ENCODE measurements around the gene CCDC178. TPM values are rescaled to one million over a fixed set of nuclear protein-coding genes. Genes with fewer than 3 reads are reported as not detected.

CCDC178 gene
- total RNA-seq, 4 donors from 2014 or later = 0.39 to 1.4 TPM; not detected in 2

DNA sequence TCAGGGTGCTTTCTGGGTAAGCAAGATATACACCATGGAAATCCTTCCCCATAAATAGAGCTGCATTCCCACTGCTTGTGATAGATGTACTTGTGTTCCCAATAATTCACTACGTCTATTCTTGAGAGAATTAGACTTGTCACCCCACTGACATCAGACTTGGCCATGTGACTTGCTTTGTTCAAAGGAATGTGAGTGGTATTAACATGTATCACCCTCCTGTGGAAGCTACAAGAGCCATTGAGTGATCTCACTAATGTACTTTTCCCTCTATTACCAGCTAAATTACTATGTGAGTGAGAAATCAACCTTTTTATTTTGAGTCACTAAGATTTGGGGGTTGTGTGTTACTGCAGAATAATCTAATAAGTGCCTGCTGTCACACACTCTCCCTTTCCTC lies 176.0 kb downstream of the CCDC178 start:
- TF ChIP-seq POLR2A (IDR thresholded peaks at IDR 0.05) = no peak
- TF ChIP-seq, protein P1, sequence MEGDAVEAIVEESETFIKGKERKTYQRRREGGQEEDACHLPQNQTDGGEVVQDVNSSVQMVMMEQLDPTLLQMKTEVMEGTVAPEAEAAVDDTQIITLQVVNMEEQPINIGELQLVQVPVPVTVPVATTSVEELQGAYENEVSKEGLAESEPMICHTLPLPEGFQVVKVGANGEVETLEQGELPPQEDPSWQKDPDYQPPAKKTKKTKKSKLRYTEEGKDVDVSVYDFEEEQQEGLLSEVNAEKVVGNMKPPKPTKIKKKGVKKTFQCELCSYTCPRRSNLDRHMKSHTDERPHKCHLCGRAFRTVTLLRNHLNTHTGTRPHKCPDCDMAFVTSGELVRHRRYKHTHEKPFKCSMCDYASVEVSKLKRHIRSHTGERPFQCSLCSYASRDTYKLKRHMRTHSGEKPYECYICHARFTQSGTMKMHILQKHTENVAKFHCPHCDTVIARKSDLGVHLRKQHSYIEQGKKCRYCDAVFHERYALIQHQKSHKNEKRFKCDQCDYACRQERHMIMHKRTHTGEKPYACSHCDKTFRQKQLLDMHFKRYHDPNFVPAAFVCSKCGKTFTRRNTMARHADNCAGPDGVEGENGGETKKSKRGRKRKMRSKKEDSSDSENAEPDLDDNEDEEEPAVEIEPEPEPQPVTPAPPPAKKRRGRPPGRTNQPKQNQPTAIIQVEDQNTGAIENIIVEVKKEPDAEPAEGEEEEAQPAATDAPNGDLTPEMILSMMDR (IDR thresholded peaks at IDR 0.05) = no peak
- intact Hi-C loops (cut with DNase I; ENCODE audit: low total_unique reads) = no loop called here
- no peak overlapping the region for H3K4me3 ChIP-seq (ENCODE audit: low read depth, poor library complexity, severe bottlenecking)
- WGBS, 2 donors = 27 to 30% methylated on average over 1 of the region's 1 CpG
- DNase-seq (ENCODE audit: low spot score in 2 of 2) = no peak

DNA sequence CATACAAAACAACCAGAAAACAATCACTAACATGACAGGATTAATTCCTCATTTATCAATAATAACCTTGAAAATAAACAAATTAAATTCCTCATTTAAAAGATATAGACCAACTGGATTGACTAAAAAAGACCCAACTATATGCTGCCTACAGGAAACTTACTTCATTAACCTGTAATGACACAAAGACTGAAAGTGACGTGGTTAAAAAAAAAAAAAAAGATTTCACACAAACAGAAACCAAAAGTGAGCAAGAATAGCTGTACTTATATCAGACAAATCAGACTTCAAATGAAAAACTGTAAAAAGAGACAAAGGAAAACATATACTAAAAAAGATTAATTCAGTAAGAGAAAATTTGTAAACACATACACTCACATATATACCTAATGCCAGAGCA lies 201.2 kb downstream of the CCDC178 start:
- 87 to 91% methylated on average over 1 of the region's 1 CpG for WGBS, 2 donors
- TF ChIP-seq, protein P1 (IDR thresholded peaks at IDR 0.05) = no peak
- TF ChIP-seq POLR2A (IDR thresholded peaks at IDR 0.05) = no peak
- no peak for DNase-seq (ENCODE audit: low spot score in 2 of 2)
- no peak overlapping the region for H3K4me3 ChIP-seq (ENCODE audit: low read depth, poor library complexity, severe bottlenecking)
- intact Hi-C loops (cut with DNase I; ENCODE audit: low total_unique reads) = no loop called here

DNA sequence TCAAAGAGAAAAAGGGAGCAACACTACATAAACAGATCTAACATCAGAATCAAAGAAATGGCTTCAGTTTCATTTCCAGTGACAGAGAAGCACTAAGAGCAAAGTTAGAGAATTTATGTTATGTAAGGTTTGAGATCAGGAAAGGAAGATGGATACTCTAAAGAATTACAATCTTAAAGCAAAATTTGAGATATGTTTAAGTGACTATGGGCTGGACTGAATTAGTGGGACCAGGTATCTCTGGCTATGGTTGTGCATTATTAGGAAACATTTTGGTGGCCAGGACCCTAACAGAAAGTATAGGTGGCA lies 208.2 kb downstream of the CCDC178 start:
- no peak overlapping the region for H3K4me3 ChIP-seq (ENCODE audit: low read depth, poor library complexity, severe bottlenecking)
- no peak for DNase-seq (ENCODE audit: low spot score in 2 of 2)
- TF ChIP-seq, protein P1 (IDR thresholded peaks at IDR 0.05) = no peak
- no peak for TF ChIP-seq POLR2A (IDR thresholded peaks at IDR 0.05)
- intact Hi-C loops (cut with DNase I; ENCODE audit: low total_unique reads) = no loop called here

DNA sequence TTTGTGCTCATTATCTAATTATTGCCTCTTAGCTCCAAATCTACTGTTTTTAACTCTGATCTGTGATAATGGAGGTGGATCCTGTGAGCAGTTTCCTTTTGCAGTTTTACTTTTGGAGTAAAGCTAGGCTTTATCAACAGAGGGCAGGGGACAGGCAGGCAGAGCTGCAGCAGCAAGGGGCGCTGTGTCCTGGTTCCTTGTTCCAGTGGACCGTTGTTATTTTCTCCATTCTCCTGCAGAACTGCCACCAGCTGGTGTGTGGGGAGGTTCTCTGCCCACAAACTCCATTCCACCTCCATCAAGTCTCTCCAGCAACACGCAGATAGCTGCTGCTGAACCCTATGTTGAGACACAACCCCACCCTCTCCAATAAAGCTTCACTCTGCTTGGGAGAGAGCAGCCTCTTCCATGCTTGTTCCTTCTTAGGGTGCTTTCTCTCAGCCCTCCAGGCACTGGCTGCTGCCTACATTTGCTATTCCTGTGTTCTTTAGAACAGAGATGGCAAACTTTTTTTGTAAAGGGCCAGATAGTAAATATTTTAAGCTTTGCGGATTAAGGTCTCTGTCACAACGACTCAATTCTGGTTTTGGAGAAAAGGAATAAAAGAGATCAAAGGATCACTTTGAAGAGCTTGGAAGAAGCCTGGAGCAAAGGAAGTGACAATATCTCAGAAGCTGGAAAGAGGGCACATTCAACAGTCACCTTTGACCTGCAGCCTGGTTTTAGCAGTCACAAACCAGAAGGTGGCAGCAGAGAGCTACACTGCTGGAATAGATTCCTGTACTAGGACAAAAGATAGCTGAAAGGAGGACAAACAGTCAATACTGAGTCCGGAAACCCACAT lies 208.8 kb downstream of the CCDC178 start:
- intact Hi-C loops (cut with DNase I; ENCODE audit: low total_unique reads) = no loop called here
- DNase-seq (ENCODE audit: low spot score in 2 of 2) = peak; percentile 18 to 81
- TF ChIP-seq, protein P1 (IDR thresholded peaks at IDR 0.05) = no peak
- TF ChIP-seq POLR2A (IDR thresholded peaks at IDR 0.05) = no peak
- H3K4me3 ChIP-seq (ENCODE audit: low read depth, poor library complexity, severe bottlenecking) = no peak overlapping the region
- 62 to 66% methylated on average over 6 of the region's 6 CpGs for WGBS, 2 donors

DNA sequence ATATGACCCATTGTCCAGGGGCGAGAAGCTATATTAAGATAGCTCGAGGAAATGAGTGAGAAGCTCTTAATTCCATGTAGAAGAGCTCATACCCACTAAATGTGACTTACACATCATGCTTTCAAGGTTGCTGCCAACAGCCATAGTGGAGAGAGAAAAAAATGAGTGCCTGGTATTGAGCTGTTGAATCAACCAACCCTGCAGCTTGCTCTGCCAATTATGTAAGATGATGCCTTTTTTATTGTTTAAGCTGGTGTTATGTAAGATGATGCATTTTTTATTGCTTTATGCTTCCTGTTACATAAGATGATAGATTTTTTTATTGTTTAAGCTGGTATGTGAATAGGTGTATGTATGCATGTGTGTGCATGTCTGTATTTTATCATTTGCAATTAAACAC lies 228.2 kb downstream of the CCDC178 start:
- no peak overlapping the region for H3K4me3 ChIP-seq (ENCODE audit: low read depth, poor library complexity, severe bottlenecking)
- TF ChIP-seq, protein P1 (IDR thresholded peaks at IDR 0.05) = no peak
- TF ChIP-seq POLR2A (IDR thresholded peaks at IDR 0.05) = no peak
- DNase-seq (ENCODE audit: low spot score in 2 of 2) = no peak
- intact Hi-C loops (cut with DNase I; ENCODE audit: low total_unique reads) = no loop called here
- 50 to 57% methylated on average over 2 of the region's 2 CpGs for WGBS, 2 donors

Data from lower leg skin (tissue), 4 donors.